KMS-11 (cell line): ENCODE measurements around the gene ZBTB7C.

ENCODE experiments used
- H2AFZ ChIP-seq: fragments of 200-600 bp; sonication (generic); 2 replicates; pipeline ENCODE4 v1.6.1; 2016; ENCODE audit warnings: antibody characterized with exemption, mixed run types, low read depth
- H3K27ac ChIP-seq: fragments of 200-600 bp; sonication (generic); 2 replicates; pipeline ENCODE4 v1.6.1; 2016; ENCODE audit warnings: mild to moderate bottlenecking, mixed run types
- H3K27me3 ChIP-seq: fragments of 200-600 bp; sonication (generic); 2 replicates; pipeline ENCODE4 v1.6.1; 2017; ENCODE audit warnings: mild to moderate bottlenecking, low read depth, mixed run types, moderate library complexity; ENCODE audit not compliant: insufficient read depth
- H3K36me3 ChIP-seq: fragments of 200-600 bp; sonication (generic); 2 replicates; pipeline ENCODE4 v1.6.1; 2017; ENCODE audit warnings: mild to moderate bottlenecking, mixed run types; ENCODE audit not compliant: insufficient read depth
- H3K4me1 ChIP-seq: fragments of 200-600 bp; sonication (generic); 2 replicates; pipeline ENCODE4 v1.6.1; 2016; ENCODE audit warnings: mild to moderate bottlenecking, low read depth, mixed run types; ENCODE audit not compliant: poor library complexity, severe bottlenecking
- H3K4me2 ChIP-seq: fragments of 200-600 bp; sonication (generic); 2 replicates; pipeline ENCODE4 v1.7.0; 2016; ENCODE audit warnings: mild to moderate bottlenecking, mixed run types
- H3K4me3 ChIP-seq: fragments of 200-600 bp; sonication (generic); IDR thresholded peaks from 2 replicates; pipeline ENCODE4 v1.6.1; 2017; ENCODE audit warnings: low read depth, low read length, mixed read lengths; ENCODE audit not compliant: insufficient read depth
- H3K79me2 ChIP-seq: fragments of 200-600 bp; sonication (generic); 2 replicates; pipeline ENCODE4 v1.6.1; 2016; ENCODE audit warnings: low read depth, mixed run types; ENCODE audit not compliant: insufficient read depth
- H3K9ac ChIP-seq: fragments of 200-600 bp; sonication (generic); 2 replicates; pipeline ENCODE4 v1.6.1; 2016; ENCODE audit warnings: mild to moderate bottlenecking, mixed run types
- H4K20me1 ChIP-seq: fragments of 200-600 bp; sonication (generic); 2 replicates; pipeline ENCODE4 v1.6.1; 2016; ENCODE audit warnings: mild to moderate bottlenecking, mixed run types; ENCODE audit not compliant: insufficient read depth
- CTCF ChIP-seq: fragments of 200-600 bp; sonication (generic); conservative IDR thresholded peaks from 2 replicates; pipeline ENCODE4 v1.6.1; 2017; ENCODE audit warnings: low read depth, mild to moderate bottlenecking, antibody characterized with exemption, low read length, moderate library complexity, mixed read lengths

Gene ZBTB7C

GRCh38 chr18:48116873-48117630 lies 292.1 kb downstream of the ZBTB7C start:
- no peak overlapping the region for H3K4me3 ChIP-seq
- no peak for TF ChIP-seq CTCF
- no peaks in the 10 kb centered on the region for H4K20me1 ChIP-seq

GRCh38 chr18:48116017-48116416 lies 293.2 kb downstream of the ZBTB7C start:
- no peak overlapping the region for H3K27ac ChIP-seq
- H3K36me3 ChIP-seq: no peaks in the 10 kb centered on the region
- no peak overlapping the region for H2AFZ ChIP-seq
- no peaks in the 10 kb centered on the region for H3K27me3 ChIP-seq
- no peak for TF ChIP-seq CTCF
- no peaks in the 10 kb centered on the region for H3K4me1 ChIP-seq
- no peak overlapping the region for H3K4me2 ChIP-seq
- H3K9ac ChIP-seq: no peak overlapping the region
- no peak overlapping the region for H3K4me3 ChIP-seq
- no peaks in the 10 kb centered on the region for H3K79me2 ChIP-seq
- no peaks in the 10 kb centered on the region for H4K20me1 ChIP-seq

More at GRCh38 chr18:48116873-48117630, 292.1 kb downstream of the ZBTB7C start:
- no peaks in the 10 kb centered on the region for H3K27me3 ChIP-seq
- no peak overlapping the region for H2AFZ ChIP-seq
- H3K4me1 ChIP-seq: no peaks in the 10 kb centered on the region
- H3K36me3 ChIP-seq: no peaks in the 10 kb centered on the region
- H3K79me2 ChIP-seq: no peaks in the 10 kb centered on the region
- no peak overlapping the region for H3K4me2 ChIP-seq
- H3K9ac ChIP-seq: no peak overlapping the region
- H3K27ac ChIP-seq: no peak overlapping the region

GRCh38 chr18:48113691-48114090 lies 295.5 kb downstream of the ZBTB7C start:
- Histone ChIP-seq H3K4me2 (no peak overlapping the region), H3K27ac (no peak overlapping the region), H3K4me1 (no peaks in the 10 kb centered on the region), H3K79me2 (no peaks in the 10 kb centered on the region), H2AFZ (no peak overlapping the region), H3K36me3 (no peaks in the 10 kb centered on the region), H3K9ac (no peak overlapping the region), H4K20me1 (no peaks in the 10 kb centered on the region), H3K27me3 (no peaks in the 10 kb centered on the region), H3K4me3 (no peak overlapping the region)
- TF ChIP-seq CTCF: no peak

- Histone ChIP-seq H3K4me1 (no peaks in the 10 kb centered on the region), H3K27ac (no peak overlapping the region), H3K4me2 (no peak overlapping the region), H3K79me2 (no peaks in the 10 kb centered on the region), H3K9ac (no peak overlapping the region), H3K27me3 (no peaks in the 10 kb centered on the region), H4K20me1 (no peaks in the 10 kb centered on the region), H2AFZ (no peak overlapping the region), H3K36me3 (no peaks in the 10 kb centered on the region), H3K4me3 (no peak overlapping the region)
- TF ChIP-seq CTCF: no peak
These were observed 297.6 kb downstream of the ZBTB7C start for GRCh38 chr18:48111587-48111986.
